Measurements from ENCODE around the gene RCAN3. TPM values are rescaled to one million over a fixed set of nuclear protein-coding genes. Genes with fewer than 3 reads are reported as not detected.

RCAN3 gene
- total and polyA plus RNA-seq, 10 of the 15 experiments (the other 5 are each of a cell fraction or from before 2014, with no cell fraction given) = 0.02 to 0.46 (median 0.06) TPM; not detected in 3

- WGBS (ENCODE audit: insufficient coverage, insufficient replicate concordance, low lambda C conversion rate, missing lambda C conversion rate) = 81% methylated on average over 6 of the region's 6 CpGs
- CTCF ChIA-PET = interaction anchor here (1.5 kb wide), 1 partner anchor 30 kb away, joined by 3 read pairs; no protein-coding TSS in a partner anchor
- FAIRE-seq = no peak
Measured at GRCh38 chr1:24557220-24557619, 54.6 kb downstream of the RCAN3 start.

More at GRCh38 chr1:24557220-24557619, 54.6 kb downstream of the RCAN3 start:
- ATAC-seq (no peak), DNase-seq (ENCODE audit: low read depth, low spot score) (no peak)
- intact Hi-C loops (cut with micrococcal nuclease; ENCODE audit: unreplicated experiment) = no loop called here
- H3K9me3 ChIP-seq (replicated peaks; ENCODE audit: control insufficient read depth, insufficient read depth, low read length) = no peaks in the 10 kb centered on the region
- no peak overlapping the region for H3K4me3 ChIP-seq
- no peak overlapping the region for H3K9ac ChIP-seq (ENCODE audit: control insufficient read depth, insufficient read depth, low read length)
- H3K4me2 ChIP-seq (ENCODE audit: control insufficient read depth, insufficient read depth) = no peak overlapping the region
- H3K79me2 ChIP-seq (ENCODE audit: control insufficient read depth, insufficient read depth, low read length) = no peaks in the 10 kb centered on the region
- peaks cover 8 to 9% of the 10 kb centered on the region in 2 experiments for H3K27me3 ChIP-seq (replicated peaks in 1 of 2; ENCODE audit: control insufficient read depth in 2 of 2, insufficient read depth in 2 of 2, low read length in 1 of 2)
- H3K36me3 ChIP-seq (ENCODE audit: control insufficient read depth in 2 of 2, insufficient read depth in 2 of 2, low read length in 1 of 2) = no peaks in the 10 kb centered on the region
- SMC1A ChIA-PET (ENCODE audit: uncharacterized antibody, unreplicated experiment) = no interaction called here
- H4K20me1 ChIP-seq (ENCODE audit: control insufficient read depth, insufficient read depth) = no peaks in the 10 kb centered on the region
- no peak overlapping the region for H2AFZ ChIP-seq (ENCODE audit: control insufficient read depth, low read depth, low read length)
- in situ Hi-C loops (cut with MboI) = no loop called here
- TF ChIP-seq BRCA1 (IDR thresholded peaks at IDR 0.05; ENCODE audit: low read depth, low read length) (no peak), BCL3 (IDR thresholded peaks at IDR 0.05; ENCODE audit: borderline replicate concordance, insufficient read depth, low read depth, low read length, poor library complexity, severe bottlenecking) (peak; percentile 92), ZBTB33 (IDR thresholded peaks at IDR 0.05) (no peak), PBX3 (IDR thresholded peaks at IDR 0.05; ENCODE audit: insufficient replicate concordance, low read depth, low read length) (peak; percentile 38), POLR2AphosphoS5 (IDR thresholded peaks at IDR 0.05; ENCODE audit: low read length) (no peak)
- H3K27ac ChIP-seq (ENCODE audit: control insufficient read depth, insufficient read depth) = no peak overlapping the region
- POLR2A ChIA-PET = no interaction called here
- RAD21 ChIA-PET (ENCODE audit: unreplicated experiment) = no interaction called here
- H3K4me1 ChIP-seq (ENCODE audit: control insufficient read depth, insufficient read depth, low read length) = no peaks in the 10 kb centered on the region
- BruUV-seq (replicated peaks) = no TSS peak

Data from GM12878 (cell line).